Fibroblast of lung (primary cell): ENCODE data around the gene MMP25. TPM values are rescaled to one million over a fixed set of nuclear protein-coding genes. Genes with fewer than 3 reads are reported as not detected.

ENCODE experiments used
- DNase-seq, 2 donors: peaks; one replicate each; pipeline versions ENCODE4 v3.0.0 to v3.0.0-alpha.2; 2010; ENCODE audit warnings: low read depth in 2 of 2
- H2AFZ ChIP-seq: 2 replicates; pipeline ENCODE4 v1.5.1; 2012; ENCODE audit warnings: low read length, control low read depth, inconsistent platforms
- H3K27ac ChIP-seq: 2 replicates; pipeline ENCODE4 v1.5.1; 2011; ENCODE audit warnings: low read length, control low read depth; ENCODE audit not compliant: insufficient read depth
- H3K27me3 ChIP-seq: 2 replicates; pipeline ENCODE4 v1.5.1; 2011; ENCODE audit warnings: mild to moderate bottlenecking, low read length; ENCODE audit not compliant: control insufficient read depth, insufficient read depth
- H3K36me3 ChIP-seq: 2 replicates; pipeline ENCODE4 v1.5.1; 2011; ENCODE audit warnings: low read length; ENCODE audit not compliant: control insufficient read depth, insufficient read depth
- H3K4me1 ChIP-seq: 2 replicates; pipeline ENCODE4 v1.5.1; 2011; ENCODE audit warnings: low read length; ENCODE audit not compliant: control insufficient read depth, insufficient read depth; ENCODE audit errors: extremely low read depth
- H3K4me2 ChIP-seq: 2 replicates; pipeline ENCODE4 v1.5.1; 2011; ENCODE audit warnings: low read length, control low read depth; ENCODE audit not compliant: insufficient read depth; ENCODE audit errors: extremely low read depth
- H3K4me3 ChIP-seq, 4 experiments: fragments of 200-600 bp in 1 of 4; sonication (generic) in 1 of 4; replicated peaks in 1 of 4; 2 replicates each; pipeline ENCODE4 v1.5.1; 2011 to 2016; ENCODE audit warnings: low read length in 4 of 4, low read depth in 3 of 4, mild to moderate bottlenecking in 3 of 4, control low read depth in 2 of 4, inconsistent platforms in 1 of 4, mixed read lengths in 1 of 4; ENCODE audit not compliant: insufficient read depth in 1 of 4; ENCODE audit errors: control extremely low read depth in 1 of 4
- H3K79me2 ChIP-seq: 2 replicates; pipeline ENCODE4 v1.5.1; 2012; ENCODE audit warnings: mild to moderate bottlenecking, low read length, inconsistent platforms; ENCODE audit not compliant: control insufficient read depth, insufficient read depth
- H3K9ac ChIP-seq: 2 replicates; pipeline ENCODE4 v1.5.1; 2011; ENCODE audit warnings: mild to moderate bottlenecking, low read length, control low read depth; ENCODE audit not compliant: insufficient read depth
- H3K9me3 ChIP-seq: 2 replicates; pipeline ENCODE4 v1.5.1; 2012; ENCODE audit warnings: low read depth, low read length; ENCODE audit not compliant: control insufficient read depth, insufficient read depth
- H4K20me1 ChIP-seq: 2 replicates; pipeline ENCODE4 v1.5.1; 2011; ENCODE audit warnings: low read length; ENCODE audit not compliant: control insufficient read depth, insufficient read depth; ENCODE audit errors: extremely low read depth
- EZH2 ChIP-seq: IDR thresholded peaks from 2 replicates; pipeline ENCODE4 v1.5.1; 2012; ENCODE audit warnings: low read length, control low read depth, mild to moderate bottlenecking; ENCODE audit errors: missing control alignments
- polyA plus RNA-seq, 2 donors: library from polyadenylated mRNA; depleted of rRNA in 1 of 2; stranded (reverse) in 1 of 2; unstranded in 1 of 2; fragments of >200 nt; gene quantifications; 2 replicates each; pipeline ENCODE4 v1.2.1, GENCODE V29; 2011 to 2012; ENCODE audit warnings: missing spikeins in 1 of 2
- total RNA-seq: library from RNA; depleted of rRNA; stranded (reverse); fragments of >200 nt; gene quantifications from 2 replicates; pipeline ENCODE4 v1.2.1, GENCODE V29; 2014
- TF ChIP-seq, protein P1 (sequence below), 2 donors: IDR thresholded peaks in 1 of 2; conservative IDR thresholded peaks in 1 of 2; 1 replicate in 1 of 2; 2 replicates in 1 of 2; pipeline ENCODE4 v1.5.1; 2011 to 2012; ENCODE audit warnings: low read length in 2 of 2, control low read depth in 1 of 2, inconsistent platforms in 1 of 2, low read depth in 1 of 2, mild to moderate bottlenecking in 1 of 2

The MMP25 gene
- total and polyA plus RNA-seq, 2 donors (not counting 1 experiment from before 2014, with no cell fraction given), result 0.03 TPM; not detected in 1

DNA sequence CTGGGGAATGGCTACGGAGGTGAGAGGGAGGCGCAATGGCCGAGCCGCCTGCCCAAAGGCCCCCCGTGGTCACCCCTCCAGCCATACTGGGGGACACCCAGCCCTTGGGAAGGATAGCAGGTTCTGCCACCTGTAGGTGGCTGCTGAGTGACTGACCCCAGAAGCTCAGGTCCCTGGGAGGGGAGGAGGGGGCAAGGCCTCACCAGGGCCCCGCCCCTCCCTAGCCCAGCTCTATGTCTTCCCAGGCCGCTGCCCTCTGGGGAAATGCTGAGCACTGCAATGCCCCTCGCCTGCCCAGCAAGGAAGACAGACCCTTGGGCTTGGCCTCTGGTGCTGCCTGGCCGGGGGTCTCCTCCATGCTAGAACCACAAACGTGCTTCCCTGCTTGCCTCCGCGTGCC lies 45.0 kb upstream of the MMP25 start:
- H4K20me1 ChIP-seq, result no peaks in the 10 kb centered on the region
- no peak overlapping the region for H3K9ac ChIP-seq
- H2AFZ ChIP-seq, result no peak overlapping the region
- no peak overlapping the region for H3K4me3 ChIP-seq
- H3K27me3 ChIP-seq, result no peaks in the 10 kb centered on the region
- H3K4me2 ChIP-seq, result no peak overlapping the region
- DNase-seq, result no peak
- H3K79me2 ChIP-seq, result no peaks in the 10 kb centered on the region
- H3K4me1 ChIP-seq, result no peaks in the 10 kb centered on the region
- no peaks in the 10 kb centered on the region for H3K9me3 ChIP-seq
- no peak overlapping the region for H3K27ac ChIP-seq
- TF ChIP-seq, protein P1, sequence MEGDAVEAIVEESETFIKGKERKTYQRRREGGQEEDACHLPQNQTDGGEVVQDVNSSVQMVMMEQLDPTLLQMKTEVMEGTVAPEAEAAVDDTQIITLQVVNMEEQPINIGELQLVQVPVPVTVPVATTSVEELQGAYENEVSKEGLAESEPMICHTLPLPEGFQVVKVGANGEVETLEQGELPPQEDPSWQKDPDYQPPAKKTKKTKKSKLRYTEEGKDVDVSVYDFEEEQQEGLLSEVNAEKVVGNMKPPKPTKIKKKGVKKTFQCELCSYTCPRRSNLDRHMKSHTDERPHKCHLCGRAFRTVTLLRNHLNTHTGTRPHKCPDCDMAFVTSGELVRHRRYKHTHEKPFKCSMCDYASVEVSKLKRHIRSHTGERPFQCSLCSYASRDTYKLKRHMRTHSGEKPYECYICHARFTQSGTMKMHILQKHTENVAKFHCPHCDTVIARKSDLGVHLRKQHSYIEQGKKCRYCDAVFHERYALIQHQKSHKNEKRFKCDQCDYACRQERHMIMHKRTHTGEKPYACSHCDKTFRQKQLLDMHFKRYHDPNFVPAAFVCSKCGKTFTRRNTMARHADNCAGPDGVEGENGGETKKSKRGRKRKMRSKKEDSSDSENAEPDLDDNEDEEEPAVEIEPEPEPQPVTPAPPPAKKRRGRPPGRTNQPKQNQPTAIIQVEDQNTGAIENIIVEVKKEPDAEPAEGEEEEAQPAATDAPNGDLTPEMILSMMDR (conservative IDR thresholded peaks at IDR 0.05 in 1 of 2, IDR thresholded peaks at IDR 0.05 in 1 of 2; ENCODE audit: low read depth in 1 of 2, low read length in 2 of 2), result no peak
- TF ChIP-seq EZH2, result no peak
- H3K36me3 ChIP-seq, result no peaks in the 10 kb centered on the region

DNA sequence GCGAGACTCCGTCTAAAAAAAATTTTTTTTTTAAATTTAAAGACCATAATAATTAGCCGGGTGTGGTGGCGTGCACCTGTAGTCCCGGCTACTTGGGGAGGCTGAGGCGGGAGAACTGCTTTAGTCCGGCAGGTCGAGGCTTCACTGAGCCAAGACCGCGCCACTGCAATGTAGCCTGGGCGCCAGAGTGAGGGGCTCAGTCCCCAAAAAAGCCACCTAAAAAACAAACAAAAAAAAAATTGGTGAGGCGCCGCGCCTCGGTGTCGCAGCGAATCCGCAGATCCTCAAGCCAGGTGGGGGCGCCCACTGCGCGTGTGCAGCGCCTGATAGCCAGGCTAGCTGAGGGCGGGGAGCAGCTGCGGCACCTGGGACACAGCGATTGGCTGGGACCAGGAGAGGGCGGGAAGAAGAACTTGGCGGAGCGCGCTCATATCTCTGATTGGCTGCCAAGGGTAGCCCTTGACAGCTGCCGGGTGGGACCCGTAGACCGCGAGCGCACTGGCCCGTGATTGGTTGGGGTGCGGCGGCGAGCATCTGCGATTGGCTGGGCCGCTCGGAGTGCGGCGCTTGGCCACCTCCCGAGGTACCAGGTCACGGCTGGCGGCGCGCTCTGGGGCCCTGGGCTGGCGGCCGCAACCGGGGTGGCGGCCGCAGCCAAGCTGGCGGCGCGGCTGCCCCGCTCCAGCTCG lies 42.6 kb upstream of the MMP25 start:
- H3K4me2 ChIP-seq, result no peak overlapping the region
- H3K36me3 ChIP-seq, result no peaks in the 10 kb centered on the region
- no peaks in the 10 kb centered on the region for H4K20me1 ChIP-seq
- H3K9me3 ChIP-seq, result no peaks in the 10 kb centered on the region
- no peak overlapping the region for H3K4me3 ChIP-seq
- H3K79me2 ChIP-seq, result no peaks in the 10 kb centered on the region
- peaks cover 4% of the 10 kb centered on the region for H3K27me3 ChIP-seq
- no peak overlapping the region for H2AFZ ChIP-seq
- H3K4me1 ChIP-seq, result no peaks in the 10 kb centered on the region
- no peak overlapping the region for H3K9ac ChIP-seq
- no peak overlapping the region for H3K27ac ChIP-seq
- TF ChIP-seq, protein P1 (conservative IDR thresholded peaks at IDR 0.05 in 1 of 2, IDR thresholded peaks at IDR 0.05 in 1 of 2; ENCODE audit: low read depth in 1 of 2, low read length in 2 of 2), result peak in 1 of 2 donors; percentile 32
- TF ChIP-seq EZH2, result no peak
- peak; percentile 97 to 98 for DNase-seq

DNA sequence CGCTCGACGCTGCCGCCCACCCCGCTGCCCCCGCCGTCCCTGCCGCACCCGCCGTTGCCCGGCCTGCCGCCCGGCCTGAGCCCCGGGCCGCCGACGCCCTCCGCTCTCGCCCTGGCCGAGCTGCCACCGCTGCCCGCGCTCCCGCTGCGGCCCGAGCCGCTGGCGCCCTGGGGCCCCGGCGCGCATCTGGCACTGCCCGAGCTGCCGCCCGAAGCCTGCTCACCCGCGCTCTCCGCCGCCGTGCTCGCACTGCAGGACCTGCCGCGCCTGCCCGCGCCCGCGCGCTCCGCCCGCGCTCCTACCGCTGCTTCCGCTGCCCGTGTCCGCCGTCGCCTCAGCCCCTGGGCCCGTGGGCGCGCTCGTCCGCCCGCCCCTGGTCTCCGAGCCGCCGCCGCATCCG lies 42.0 kb upstream of the MMP25 start:
- Histone ChIP-seq H4K20me1 (no peaks in the 10 kb centered on the region), H3K27ac (no peak overlapping the region), H3K36me3 (no peaks in the 10 kb centered on the region), H3K9ac (no peak overlapping the region), H2AFZ (no peak overlapping the region), H3K27me3 (peaks cover 4% of the 10 kb centered on the region), H3K4me3 (peak overlapping the region in 1 of 4 experiments; percentile 14), H3K4me1 (no peaks in the 10 kb centered on the region), H3K79me2 (no peaks in the 10 kb centered on the region), H3K4me2 (no peak overlapping the region), H3K9me3 (no peaks in the 10 kb centered on the region)
- DNase-seq, result no peak
- TF ChIP-seq, protein P1 (conservative IDR thresholded peaks at IDR 0.05 in 1 of 2, IDR thresholded peaks at IDR 0.05 in 1 of 2; ENCODE audit: low read depth in 1 of 2, low read length in 2 of 2), result no peak
- no peak for TF ChIP-seq EZH2
